K562 (cell line): Measurements from ENCODE around the gene HDGFL2. TPM values are rescaled to one million over a fixed set of nuclear protein-coding genes. Genes with fewer than 3 reads are reported as not detected.

Source experiments
- BACH1 ChIP-seq: fragments of 200-800 bp; sonication (Bioruptor generic); IDR thresholded peaks from 2 replicates; pipeline ENCODE4 v1.6.1; 2016; ENCODE audit warnings: missing genetic modification characterization, missing compliant biosample characterization
- E2F3 ChIP-seq: fragments of 250-450 bp; sonication (Bioruptor Pico); IDR thresholded peaks from 2 replicates; pipeline ENCODE4 v1.4.0; 2020; ENCODE audit warnings: mild to moderate bottlenecking
- FOXJ3 ChIP-seq: sonication (generic); formaldehyde crosslinking; IDR thresholded peaks from 2 replicates; pipeline ENCODE4 v1.4.0; 2020; ENCODE audit warnings: mild to moderate bottlenecking, missing genetic modification reagents
- ZBTB8A ChIP-seq: fragments of 450-650 bp; IDR thresholded peaks from 2 replicates; pipeline ENCODE4 v1.6.1; 2018; ENCODE audit warnings: mild to moderate bottlenecking, moderate library complexity; ENCODE audit not compliant: partially characterized antibody
- ZFP30 ChIP-seq: fragments of 250-450 bp; sonication (Bioruptor Pico); IDR thresholded peaks from 2 replicates; pipeline ENCODE4 v1.8.0; 2022; ENCODE audit warnings: moderate library complexity, mild to moderate bottlenecking, inconsistent platforms, borderline replicate concordance
- ZFP91 ChIP-seq: sonication (generic); formaldehyde crosslinking; IDR thresholded peaks from 2 replicates; pipeline ENCODE4 v1.8.0; 2022; ENCODE audit warnings: mild to moderate bottlenecking, missing genetic modification reagents
- ZNF146 ChIP-seq: IDR thresholded peaks from one replicate; pipeline ENCODE4 v1.6.1; 2018; ENCODE audit warnings: missing compliant biosample characterization; ENCODE audit not compliant: unreplicated experiment
- ZNF224 ChIP-seq: sonication (generic); formaldehyde crosslinking; IDR thresholded peaks from 2 replicates; pipeline ENCODE4 v1.8.0; 2022; ENCODE audit warnings: mild to moderate bottlenecking, missing genetic modification reagents
- ZNF696 ChIP-seq: fragments of 250-450 bp; sonication (Bioruptor Pico); conservative IDR thresholded peaks from 2 replicates; pipeline ENCODE4 v1.4.0; 2020; ENCODE audit warnings: mild to moderate bottlenecking, moderate library complexity
- polyA plus RNA-seq, 8 experiments: library from polyadenylated mRNA; depleted of rRNA in 4 of 8; stranded (reverse) in 5 of 8; unstranded in 3 of 8; fragments of >200 nt; fragmentation: Nextera tagmentation in 2 of 8; fragmentation: Illumina TruSeq in 1 of 8; extraction: Ambion mirVana in 2 of 8; extraction: Trizol in 1 of 8; gene quantifications; 2 replicates each; pipeline versions ENCODE4 v1.2.1 to v1.2.3, GENCODE V29; 2011 to 2014; ENCODE audit warnings: inconsistent platforms in 1 of 8, missing spikeins in 1 of 8
- total RNA-seq, 7 experiments: library from RNA; depleted of rRNA in 6 of 7; stranded (reverse); fragments of >200 nt in 6 of 7; fragmentation: Illumina TruSeq in 2 of 7; extraction: Trizol in 2 of 7; gene quantifications; 2 replicates each; pipeline versions ENCODE4 v1.2.1 to v1.2.3, GENCODE V29; 2011 to 2021; ENCODE audit warnings: low replicate concordance in 1 of 7
- TF ChIP-seq, protein P1 (sequence below), 2 experiments: IDR thresholded peaks; 2 replicates each; pipeline ENCODE4 v1.6.1; 2012; ENCODE audit warnings: improper control_type of control experiment in 2 of 2, low read depth in 2 of 2, low read length in 2 of 2, borderline replicate concordance in 1 of 2
- TF ChIP-seq, protein P2 (sequence below): fragments of 450-650 bp; IDR thresholded peaks from 2 replicates; pipeline ENCODE4 v1.6.1; 2016; ENCODE audit warnings: mild to moderate bottlenecking, moderate library complexity

HDGFL2 gene
- total and polyA plus RNA-seq, 9 of the 15 experiments (the other 6 are each of a cell fraction or from before 2014, with no cell fraction given), result 0.13 to 61.7 (median 16.0) TPM

DNA sequence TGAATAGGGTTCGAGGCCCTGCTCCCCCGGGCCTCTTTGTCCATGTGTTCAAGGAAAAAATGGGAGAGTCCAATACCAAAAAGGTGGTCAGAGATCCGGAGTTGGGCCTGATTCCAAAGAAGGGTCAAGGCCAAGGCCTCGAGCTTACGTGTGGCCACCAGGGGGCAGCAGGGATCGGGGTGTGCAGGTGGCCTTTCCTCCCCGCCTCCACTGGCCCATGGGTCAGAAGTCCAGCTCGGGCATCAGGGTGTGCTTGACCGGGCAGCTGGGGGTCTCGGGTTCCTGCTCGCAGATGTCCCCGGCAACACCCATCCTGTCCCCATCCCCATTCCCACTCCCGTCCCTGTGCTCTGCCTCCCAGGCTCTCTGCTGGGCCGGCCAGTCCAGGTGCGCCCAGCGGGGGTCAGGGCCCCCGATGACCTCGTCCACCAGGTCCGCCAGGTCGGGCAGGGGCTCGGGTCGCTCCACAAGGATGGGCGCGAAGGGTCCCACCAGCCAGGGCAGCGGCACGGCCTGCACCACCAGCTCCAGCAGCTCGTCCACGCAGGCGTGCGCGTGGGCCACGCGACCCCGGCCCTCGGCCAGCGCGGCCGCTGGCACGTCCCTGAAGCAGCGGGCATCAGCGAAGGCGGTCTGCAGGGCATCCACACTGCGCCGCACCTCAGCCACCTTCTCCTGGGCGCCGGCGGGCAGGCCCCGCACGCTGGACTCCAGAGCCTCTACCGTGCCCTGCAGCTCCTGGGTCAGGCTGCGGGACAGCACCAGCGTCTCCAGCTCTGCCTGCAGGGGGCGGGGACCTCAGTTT lies 51.4 kb downstream of the HDGFL2 start (continued):
- no peak for TF ChIP-seq ZFP91 (CRISPR knock-in tag)
- no peak for TF ChIP-seq ZNF696 (CRISPR knock-in tag)
- TF ChIP-seq, protein P1, sequence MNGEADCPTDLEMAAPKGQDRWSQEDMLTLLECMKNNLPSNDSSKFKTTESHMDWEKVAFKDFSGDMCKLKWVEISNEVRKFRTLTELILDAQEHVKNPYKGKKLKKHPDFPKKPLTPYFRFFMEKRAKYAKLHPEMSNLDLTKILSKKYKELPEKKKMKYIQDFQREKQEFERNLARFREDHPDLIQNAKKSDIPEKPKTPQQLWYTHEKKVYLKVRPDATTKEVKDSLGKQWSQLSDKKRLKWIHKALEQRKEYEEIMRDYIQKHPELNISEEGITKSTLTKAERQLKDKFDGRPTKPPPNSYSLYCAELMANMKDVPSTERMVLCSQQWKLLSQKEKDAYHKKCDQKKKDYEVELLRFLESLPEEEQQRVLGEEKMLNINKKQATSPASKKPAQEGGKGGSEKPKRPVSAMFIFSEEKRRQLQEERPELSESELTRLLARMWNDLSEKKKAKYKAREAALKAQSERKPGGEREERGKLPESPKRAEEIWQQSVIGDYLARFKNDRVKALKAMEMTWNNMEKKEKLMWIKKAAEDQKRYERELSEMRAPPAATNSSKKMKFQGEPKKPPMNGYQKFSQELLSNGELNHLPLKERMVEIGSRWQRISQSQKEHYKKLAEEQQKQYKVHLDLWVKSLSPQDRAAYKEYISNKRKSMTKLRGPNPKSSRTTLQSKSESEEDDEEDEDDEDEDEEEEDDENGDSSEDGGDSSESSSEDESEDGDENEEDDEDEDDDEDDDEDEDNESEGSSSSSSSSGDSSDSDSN (IDR thresholded peaks at IDR 0.05; ENCODE audit: borderline replicate concordance in 1 of 2, low read depth in 2 of 2, low read length in 2 of 2), result no peak
- no peak for TF ChIP-seq ZNF224 (CRISPR knock-in tag)
- no peak for TF ChIP-seq ZBTB8A
- no peak for TF ChIP-seq FOXJ3 (CRISPR knock-in tag)
- no peak for TF ChIP-seq ZNF146
- TF ChIP-seq, protein P2, sequence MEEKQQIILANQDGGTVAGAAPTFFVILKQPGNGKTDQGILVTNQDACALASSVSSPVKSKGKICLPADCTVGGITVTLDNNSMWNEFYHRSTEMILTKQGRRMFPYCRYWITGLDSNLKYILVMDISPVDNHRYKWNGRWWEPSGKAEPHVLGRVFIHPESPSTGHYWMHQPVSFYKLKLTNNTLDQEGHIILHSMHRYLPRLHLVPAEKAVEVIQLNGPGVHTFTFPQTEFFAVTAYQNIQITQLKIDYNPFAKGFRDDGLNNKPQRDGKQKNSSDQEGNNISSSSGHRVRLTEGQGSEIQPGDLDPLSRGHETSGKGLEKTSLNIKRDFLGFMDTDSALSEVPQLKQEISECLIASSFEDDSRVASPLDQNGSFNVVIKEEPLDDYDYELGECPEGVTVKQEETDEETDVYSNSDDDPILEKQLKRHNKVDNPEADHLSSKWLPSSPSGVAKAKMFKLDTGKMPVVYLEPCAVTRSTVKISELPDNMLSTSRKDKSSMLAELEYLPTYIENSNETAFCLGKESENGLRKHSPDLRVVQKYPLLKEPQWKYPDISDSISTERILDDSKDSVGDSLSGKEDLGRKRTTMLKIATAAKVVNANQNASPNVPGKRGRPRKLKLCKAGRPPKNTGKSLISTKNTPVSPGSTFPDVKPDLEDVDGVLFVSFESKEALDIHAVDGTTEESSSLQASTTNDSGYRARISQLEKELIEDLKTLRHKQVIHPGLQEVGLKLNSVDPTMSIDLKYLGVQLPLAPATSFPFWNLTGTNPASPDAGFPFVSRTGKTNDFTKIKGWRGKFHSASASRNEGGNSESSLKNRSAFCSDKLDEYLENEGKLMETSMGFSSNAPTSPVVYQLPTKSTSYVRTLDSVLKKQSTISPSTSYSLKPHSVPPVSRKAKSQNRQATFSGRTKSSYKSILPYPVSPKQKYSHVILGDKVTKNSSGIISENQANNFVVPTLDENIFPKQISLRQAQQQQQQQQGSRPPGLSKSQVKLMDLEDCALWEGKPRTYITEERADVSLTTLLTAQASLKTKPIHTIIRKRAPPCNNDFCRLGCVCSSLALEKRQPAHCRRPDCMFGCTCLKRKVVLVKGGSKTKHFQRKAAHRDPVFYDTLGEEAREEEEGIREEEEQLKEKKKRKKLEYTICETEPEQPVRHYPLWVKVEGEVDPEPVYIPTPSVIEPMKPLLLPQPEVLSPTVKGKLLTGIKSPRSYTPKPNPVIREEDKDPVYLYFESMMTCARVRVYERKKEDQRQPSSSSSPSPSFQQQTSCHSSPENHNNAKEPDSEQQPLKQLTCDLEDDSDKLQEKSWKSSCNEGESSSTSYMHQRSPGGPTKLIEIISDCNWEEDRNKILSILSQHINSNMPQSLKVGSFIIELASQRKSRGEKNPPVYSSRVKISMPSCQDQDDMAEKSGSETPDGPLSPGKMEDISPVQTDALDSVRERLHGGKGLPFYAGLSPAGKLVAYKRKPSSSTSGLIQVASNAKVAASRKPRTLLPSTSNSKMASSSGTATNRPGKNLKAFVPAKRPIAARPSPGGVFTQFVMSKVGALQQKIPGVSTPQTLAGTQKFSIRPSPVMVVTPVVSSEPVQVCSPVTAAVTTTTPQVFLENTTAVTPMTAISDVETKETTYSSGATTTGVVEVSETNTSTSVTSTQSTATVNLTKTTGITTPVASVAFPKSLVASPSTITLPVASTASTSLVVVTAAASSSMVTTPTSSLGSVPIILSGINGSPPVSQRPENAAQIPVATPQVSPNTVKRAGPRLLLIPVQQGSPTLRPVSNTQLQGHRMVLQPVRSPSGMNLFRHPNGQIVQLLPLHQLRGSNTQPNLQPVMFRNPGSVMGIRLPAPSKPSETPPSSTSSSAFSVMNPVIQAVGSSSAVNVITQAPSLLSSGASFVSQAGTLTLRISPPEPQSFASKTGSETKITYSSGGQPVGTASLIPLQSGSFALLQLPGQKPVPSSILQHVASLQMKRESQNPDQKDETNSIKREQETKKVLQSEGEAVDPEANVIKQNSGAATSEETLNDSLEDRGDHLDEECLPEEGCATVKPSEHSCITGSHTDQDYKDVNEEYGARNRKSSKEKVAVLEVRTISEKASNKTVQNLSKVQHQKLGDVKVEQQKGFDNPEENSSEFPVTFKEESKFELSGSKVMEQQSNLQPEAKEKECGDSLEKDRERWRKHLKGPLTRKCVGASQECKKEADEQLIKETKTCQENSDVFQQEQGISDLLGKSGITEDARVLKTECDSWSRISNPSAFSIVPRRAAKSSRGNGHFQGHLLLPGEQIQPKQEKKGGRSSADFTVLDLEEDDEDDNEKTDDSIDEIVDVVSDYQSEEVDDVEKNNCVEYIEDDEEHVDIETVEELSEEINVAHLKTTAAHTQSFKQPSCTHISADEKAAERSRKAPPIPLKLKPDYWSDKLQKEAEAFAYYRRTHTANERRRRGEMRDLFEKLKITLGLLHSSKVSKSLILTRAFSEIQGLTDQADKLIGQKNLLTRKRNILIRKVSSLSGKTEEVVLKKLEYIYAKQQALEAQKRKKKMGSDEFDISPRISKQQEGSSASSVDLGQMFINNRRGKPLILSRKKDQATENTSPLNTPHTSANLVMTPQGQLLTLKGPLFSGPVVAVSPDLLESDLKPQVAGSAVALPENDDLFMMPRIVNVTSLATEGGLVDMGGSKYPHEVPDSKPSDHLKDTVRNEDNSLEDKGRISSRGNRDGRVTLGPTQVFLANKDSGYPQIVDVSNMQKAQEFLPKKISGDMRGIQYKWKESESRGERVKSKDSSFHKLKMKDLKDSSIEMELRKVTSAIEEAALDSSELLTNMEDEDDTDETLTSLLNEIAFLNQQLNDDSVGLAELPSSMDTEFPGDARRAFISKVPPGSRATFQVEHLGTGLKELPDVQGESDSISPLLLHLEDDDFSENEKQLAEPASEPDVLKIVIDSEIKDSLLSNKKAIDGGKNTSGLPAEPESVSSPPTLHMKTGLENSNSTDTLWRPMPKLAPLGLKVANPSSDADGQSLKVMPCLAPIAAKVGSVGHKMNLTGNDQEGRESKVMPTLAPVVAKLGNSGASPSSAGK, result no peak
- TF ChIP-seq ZFP30 (CRISPR knock-in tag), result no peak
- TF ChIP-seq E2F3, result no peak
- TF ChIP-seq BACH1 (tag), result no peak
